Heart left ventricle (tissue), 13 donors: ENCODE data around the gene CCHCR1.

ENCODE experiments used
- CTCF ChIP-seq, 12 donors: fragments of 200-600 bp; sonication (generic) in 4 of 12; IDR thresholded peaks; one replicate each; pipeline versions ENCODE4 v1.5.0 to v1.8.0; 2018 to 2022; ENCODE audit warnings: antibody characterized with exemption in 12 of 12, mild to moderate bottlenecking in 5 of 12
- POLR2A ChIP-seq, 2 donors: fragments of 450-650 bp; IDR thresholded peaks; one replicate each; pipeline ENCODE4 v1.6.1; 2017; ENCODE audit warnings: antibody characterized with exemption in 2 of 2, mild to moderate bottlenecking in 2 of 2, moderate library complexity in 2 of 2
- donor health status: ischemic (EF 13 %, LVEDD 7.1; RV severe dilation, severe dysfunction).
- donor health status: DM: no; HTN: yes; CAD: no.
- donor health status: DM: no; HTN: no; CAD: no.
- donor health status: ischemic (EF 25% LVEDD 6.9; RV normal size, moderate dysfunction).
- donor health status: ischemic (EF 25% LVEDD 5.7; RV mildly dilated, moderate dysfunction).
- donor health status: ischemic (EF 35%, LVEDD 5.7; RV mildly dilated, moderate dysfunction).
- donor health status: nonischemic (EF 11% LVEDD 7.7; RV severe dilation, severe dysfunction).
- donor health status: DM: yes; HTN: yes; CAD: no.
- donor health status: PGD.
- donor health status: ischemic (EF 29% LVEDD 5.4; RV normal size, mild dysfunction).
- donor health status: nonischemic (EF 23%, LVEDD 6.1; RV moderate dilation, normal function).

- TF ChIP-seq CTCF (IDR thresholded peaks at IDR 0.05) (no peak), POLR2A (IDR thresholded peaks at IDR 0.05) (no peak)
These were observed 18.4 kb upstream of the CCHCR1 start for GRCh38 chr6:31175971-31176370.
